GM12892 (cell line): ENCODE results near the gene ACBD5.

Source experiments
- POLR2A ChIP-seq: IDR thresholded peaks from 2 replicates; pipeline ENCODE4 v1.6.1; 2011; ENCODE audit warnings: low read depth, low read length, control low read depth
- POLR2AphosphoS5 ChIP-seq: IDR thresholded peaks from 2 replicates; pipeline ENCODE4 v1.6.1; 2011; ENCODE audit warnings: low read depth, low read length, control low read depth
- TAF1 ChIP-seq: IDR thresholded peaks from 2 replicates; pipeline ENCODE4 v1.6.1; 2011; ENCODE audit warnings: low read depth, mild to moderate bottlenecking, control low read depth, low read length, borderline replicate concordance

DNA sequence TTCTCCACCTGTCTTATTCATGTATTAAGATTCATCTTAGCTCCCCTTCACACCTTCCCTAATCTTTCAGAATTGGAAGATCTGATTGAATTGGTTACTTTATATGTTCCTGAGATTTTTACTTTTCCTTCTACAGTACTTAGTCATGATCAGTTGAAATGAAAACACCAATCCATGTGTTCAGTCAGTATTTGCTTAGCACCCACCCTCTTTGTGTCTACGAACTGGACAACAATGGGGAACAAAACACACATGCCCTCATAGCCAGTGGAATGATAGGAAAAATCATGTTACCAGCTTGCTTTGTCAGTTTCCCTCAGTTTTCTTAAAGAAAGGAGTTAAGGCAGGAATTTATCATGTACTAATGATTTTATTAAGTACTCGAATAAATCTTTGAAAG is 83.4 kb downstream of the ACBD5 start:
- no peak for TF ChIP-seq TAF1
- TF ChIP-seq POLR2A, result no peak
- TF ChIP-seq POLR2AphosphoS5, result no peak
